Measurements from ENCODE around the gene ERC1.
"Not testable (repeated sequence)": the region's sequence is repeated elsewhere in the genome, so short reads cannot be mapped to it uniquely, and the experiment has no call there.

Gene ERC1

DNA sequence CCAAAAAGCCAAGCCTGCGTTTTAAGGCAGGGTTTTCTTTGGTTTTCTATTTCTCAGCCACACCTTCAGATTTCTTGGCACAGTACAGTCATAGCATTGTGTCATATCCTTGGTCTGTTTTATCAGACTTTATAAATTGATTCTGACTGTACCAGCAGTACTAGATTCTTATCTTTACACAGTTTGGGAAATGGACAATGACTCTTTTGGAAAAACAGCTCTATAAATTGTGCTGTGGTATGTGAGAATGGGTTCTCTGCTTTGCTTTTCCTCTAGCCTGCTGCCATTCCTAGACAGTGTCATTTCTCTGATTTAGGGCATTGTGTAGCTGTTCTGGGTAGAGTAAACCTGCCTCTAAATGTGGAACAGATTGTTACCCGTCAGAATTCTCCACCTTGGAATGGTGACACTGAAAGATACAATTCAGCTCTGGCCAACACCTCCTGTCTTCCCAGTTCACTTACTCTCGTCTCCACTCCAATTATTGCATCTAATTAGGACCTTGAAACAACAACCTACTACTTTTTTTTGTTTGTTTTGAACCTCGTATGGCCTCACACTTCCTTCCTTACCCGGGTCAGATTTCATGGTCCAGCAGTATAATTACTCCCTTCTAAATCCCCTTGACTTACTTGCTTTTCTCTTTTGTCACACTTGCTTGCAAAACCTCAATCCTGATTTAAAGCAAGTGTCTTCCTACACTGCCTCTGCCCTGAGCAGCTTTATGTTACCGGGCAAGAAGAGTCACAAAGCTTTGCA lies 226.3 kb downstream of the ERC1 start:
- Histone ChIP-seq H3K27ac (no peak overlapping the region), H3K4me2 (peak overlapping the region; percentile 40), H3K9ac (no peak overlapping the region)

DNA sequence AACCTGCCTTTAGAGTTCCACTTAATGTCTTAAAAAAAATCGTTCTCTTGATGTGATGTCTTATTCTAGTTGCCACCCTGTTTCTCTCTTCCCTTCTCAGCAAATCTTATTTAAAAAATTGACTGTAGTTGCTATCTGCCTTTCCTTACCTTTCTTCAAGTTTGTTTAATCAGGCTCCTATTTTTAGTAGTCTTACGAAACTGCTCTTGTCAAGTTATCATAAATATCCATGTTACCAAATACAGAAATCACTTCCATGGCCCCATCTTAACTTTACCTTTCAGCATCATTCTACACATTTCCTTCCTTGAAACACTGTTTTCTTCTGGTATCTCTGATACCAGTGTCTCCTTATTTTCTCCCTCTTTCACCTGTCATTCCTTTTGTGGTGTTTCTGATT lies 227.3 kb downstream of the ERC1 start:
- no peak for TF ChIP-seq Cebpa-rat (IDR thresholded peaks at IDR 0.05)
- H3K4me1 ChIP-seq: peaks cover 11% of the 10 kb centered on the region
- H3K27ac ChIP-seq: no peak overlapping the region
- no peak overlapping the region for H3K4me3 ChIP-seq
- H3K36me3 ChIP-seq: no peaks in the 10 kb centered on the region; the same call in 1 of the 2 replicates
- H3K9ac ChIP-seq: no peak overlapping the region
- no peak overlapping the region for H3K4me2 ChIP-seq
- no peaks in the 10 kb centered on the region for H3K9me3 ChIP-seq
- no peaks in the 10 kb centered on the region for H4K20me1 ChIP-seq
- no peaks in the 10 kb centered on the region for H3K27me3 ChIP-seq

More for the DNA sequence above, 226.3 kb downstream of the ERC1 start:
- H3K4me1 ChIP-seq: peaks cover 11% of the 10 kb centered on the region
- H3K27me3 ChIP-seq: no peaks in the 10 kb centered on the region
- no peaks in the 10 kb centered on the region; the same call in 1 of the 2 replicates for H3K36me3 ChIP-seq
- H3K9me3 ChIP-seq: no peaks in the 10 kb centered on the region
- TF ChIP-seq Cebpa-rat (IDR thresholded peaks at IDR 0.05): no peak
- no peaks in the 10 kb centered on the region for H4K20me1 ChIP-seq
- H3K4me3 ChIP-seq: no peak overlapping the region

DNA sequence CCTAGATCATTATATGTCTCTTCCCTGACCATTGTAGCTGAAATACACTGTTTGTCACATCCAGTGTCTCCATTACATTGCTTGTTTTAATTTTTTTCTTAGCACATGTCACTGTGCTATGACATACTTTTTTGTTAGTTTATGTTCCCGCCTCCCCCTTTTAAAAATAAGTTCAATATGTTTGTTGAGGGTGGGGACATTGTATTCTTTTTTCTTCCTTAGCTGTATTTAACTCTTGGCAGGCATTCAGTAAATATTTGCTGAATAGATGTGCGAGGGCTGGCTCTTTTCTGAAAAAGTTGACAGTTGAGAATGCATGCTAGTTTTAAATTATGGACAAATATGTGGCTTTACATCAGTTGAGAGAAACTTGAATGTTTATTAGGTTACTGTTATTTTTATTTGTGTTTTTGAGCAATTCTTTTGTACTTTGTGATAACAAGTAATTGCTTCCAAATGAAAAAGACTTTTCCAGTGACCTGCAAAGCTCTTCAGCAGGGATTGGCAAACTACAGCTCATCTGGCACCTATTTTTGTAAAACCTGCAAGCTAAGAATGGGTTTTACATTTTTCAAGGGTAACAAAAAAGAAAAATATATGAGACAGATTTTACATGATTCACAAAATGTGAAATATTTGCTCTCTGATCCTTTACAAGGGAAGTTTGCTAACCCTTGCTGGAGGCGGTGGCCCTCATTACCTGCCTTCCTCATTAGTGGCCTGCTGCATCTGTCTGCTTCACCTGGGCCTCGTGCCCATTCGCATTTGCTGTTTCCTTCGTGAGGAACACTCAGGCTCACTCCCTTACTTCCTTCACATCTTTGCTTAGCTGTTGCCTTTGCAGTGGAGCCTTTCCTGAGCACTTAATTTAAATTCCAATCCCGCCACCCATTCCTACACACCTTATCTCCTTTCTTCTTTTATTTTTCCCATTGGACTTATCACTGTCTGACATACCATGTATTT lies 229.4 kb downstream of the ERC1 start:
- TF ChIP-seq Cebpa-rat (IDR thresholded peaks at IDR 0.05): no peak
- H3K27ac ChIP-seq: no peak overlapping the region

DNA sequence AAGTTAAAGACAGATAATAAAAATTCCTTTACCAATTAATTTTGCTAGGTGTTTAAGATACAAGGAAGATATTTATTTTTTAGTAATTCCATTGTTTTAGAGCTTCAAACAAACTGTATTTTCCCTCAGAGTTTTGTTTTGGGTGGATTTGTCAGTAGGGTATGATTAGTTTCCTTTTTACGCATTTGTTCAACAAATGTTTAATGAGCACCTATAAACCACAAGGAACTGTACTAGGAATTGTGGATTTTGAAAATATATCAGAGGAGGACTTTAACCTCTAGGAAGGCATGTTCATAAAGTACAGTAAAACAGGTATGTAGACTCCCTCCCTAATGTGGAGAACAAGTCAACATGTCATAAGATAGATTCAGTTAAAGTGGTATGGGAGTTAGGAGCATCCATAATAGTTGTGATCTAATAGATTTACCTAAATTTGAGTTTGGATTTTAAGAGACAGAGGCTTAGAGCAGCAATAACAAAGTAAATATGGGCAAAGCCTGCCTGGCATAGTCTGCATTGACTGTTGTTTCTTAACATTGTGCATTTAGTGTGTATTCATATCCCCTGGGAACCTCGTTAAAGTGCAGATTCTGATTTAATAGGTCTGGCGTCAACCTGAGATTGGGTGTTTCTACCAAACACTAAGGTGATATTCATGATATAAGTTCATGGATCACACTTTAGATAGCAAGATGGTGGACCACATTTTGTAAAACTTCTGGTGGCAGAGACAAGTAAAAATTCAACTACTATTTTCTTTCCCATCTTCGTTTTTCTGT lies 232.0 kb downstream of the ERC1 start:
- no peak overlapping the region for H3K9ac ChIP-seq
- no peak for TF ChIP-seq Cebpa-rat (IDR thresholded peaks at IDR 0.05)
- no peaks in the 10 kb centered on the region for H4K20me1 ChIP-seq
- no peak overlapping the region for H3K4me2 ChIP-seq
- H3K4me1 ChIP-seq: no peaks in the 10 kb centered on the region
- peaks cover 10% of the 10 kb centered on the region; the same call in 1 of the 2 replicates for H3K36me3 ChIP-seq
- no peaks in the 10 kb centered on the region for H3K9me3 ChIP-seq
- H3K27me3 ChIP-seq: no peaks in the 10 kb centered on the region
- no peak overlapping the region for H3K27ac ChIP-seq
- no peak overlapping the region for H3K4me3 ChIP-seq

More for the DNA sequence above, 229.4 kb downstream of the ERC1 start:
- Histone ChIP-seq H3K36me3 (no peaks in the 10 kb centered on the region; the same call in 1 of the 2 replicates), H3K4me3 (no peak overlapping the region), H3K9ac (no peak overlapping the region), H3K4me1 (peaks cover 11% of the 10 kb centered on the region), H4K20me1 (no peaks in the 10 kb centered on the region), H3K27me3 (no peaks in the 10 kb centered on the region), H3K4me2 (no peak overlapping the region), H3K9me3 (no peaks in the 10 kb centered on the region)

DNA sequence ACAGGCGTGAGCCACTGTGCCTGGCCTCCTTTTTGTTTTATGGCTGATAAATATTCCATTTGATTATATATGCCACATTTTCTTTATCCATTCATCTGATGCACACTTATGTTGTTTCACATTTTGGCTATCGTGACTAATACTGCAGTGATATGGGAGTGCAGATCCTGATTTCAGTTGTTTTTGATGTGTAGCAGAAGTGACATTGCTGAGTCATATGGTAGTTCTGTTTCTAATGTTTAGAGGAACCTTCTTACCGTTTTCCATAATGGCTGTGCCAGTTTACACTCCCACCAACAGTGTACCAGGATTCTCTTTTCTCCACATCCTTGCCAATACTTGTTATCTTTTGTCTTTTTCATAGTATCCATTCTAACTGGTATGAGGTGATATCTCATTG lies 235.9 kb downstream of the ERC1 start:
- no peak for TF ChIP-seq Cebpa-rat (IDR thresholded peaks at IDR 0.05)
- no peak overlapping the region for H3K27ac ChIP-seq
- H3K4me2 ChIP-seq: no peak overlapping the region
- H3K4me1 ChIP-seq: no peaks in the 10 kb centered on the region
- no peak overlapping the region for H3K9ac ChIP-seq
- H3K36me3 ChIP-seq: peaks cover 10% of the 10 kb centered on the region; the same call in 1 of the 2 replicates
- H4K20me1 ChIP-seq: no peaks in the 10 kb centered on the region
- H3K27me3 ChIP-seq: no peaks in the 10 kb centered on the region
- no peak overlapping the region for H3K4me3 ChIP-seq
- no peaks in the 10 kb centered on the region for H3K9me3 ChIP-seq

DNA sequence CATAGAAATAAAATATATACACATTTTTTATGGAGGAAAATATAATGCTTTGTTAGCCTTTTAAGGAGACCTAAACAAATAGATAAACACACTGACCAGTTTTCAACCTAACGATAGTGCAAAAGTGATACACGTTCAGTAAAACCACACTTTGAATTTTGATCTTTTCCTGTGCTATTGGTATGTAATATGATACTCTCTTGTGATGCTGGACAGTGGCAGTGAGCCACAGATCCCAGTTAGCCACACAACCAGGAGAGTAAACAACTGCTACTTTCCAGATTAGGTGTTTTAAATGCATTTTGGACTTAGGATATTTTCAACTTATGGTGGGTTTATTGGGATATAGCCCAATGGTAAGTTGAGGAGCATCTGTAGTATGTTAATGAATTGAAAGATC lies 243.1 kb downstream of the ERC1 start:
- no peaks in the 10 kb centered on the region for H3K4me1 ChIP-seq
- H4K20me1 ChIP-seq: no peaks in the 10 kb centered on the region

DNA sequence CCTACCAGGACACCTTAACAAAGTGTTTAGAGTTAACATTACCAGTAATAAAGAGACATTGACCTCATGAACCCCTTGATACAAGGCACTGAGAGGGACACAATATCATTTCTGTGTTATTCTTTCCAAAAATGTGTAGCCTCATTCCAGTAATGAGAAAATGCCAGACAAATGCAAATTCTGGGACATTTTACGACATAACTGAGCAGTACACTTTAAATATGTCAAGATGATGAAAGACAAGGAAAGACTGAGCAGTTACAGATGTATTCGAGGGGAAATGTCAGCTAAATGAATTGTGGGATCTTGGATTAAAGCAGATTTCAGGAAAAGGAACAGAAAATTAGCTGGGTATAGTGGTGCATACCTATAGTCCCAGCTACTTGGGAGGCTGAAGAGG lies 255.6 kb downstream of the ERC1 start:
- Histone ChIP-seq H3K36me3 (peaks cover 7% of the 10 kb centered on the region; the same call in 1 of the 2 replicates), H3K27me3 (no peaks in the 10 kb centered on the region), H3K9ac (no peak overlapping the region), H3K4me3 (no peak overlapping the region), H3K4me2 (no peak overlapping the region), H3K27ac (no peak overlapping the region), H3K4me1 (no peaks in the 10 kb centered on the region), H3K9me3 (no peaks in the 10 kb centered on the region), H4K20me1 (no peaks in the 10 kb centered on the region)
- TF ChIP-seq Cebpa-rat (IDR thresholded peaks at IDR 0.05): no peak

More for the DNA sequence above, 243.1 kb downstream of the ERC1 start:
- H3K36me3 ChIP-seq: peaks cover 9% of the 10 kb centered on the region
- no peak overlapping the region for H3K27ac ChIP-seq
- H3K27me3 ChIP-seq: no peaks in the 10 kb centered on the region
- H3K9ac ChIP-seq: no peak overlapping the region
- H3K4me3 ChIP-seq: no peak overlapping the region
- H3K9me3 ChIP-seq: no peaks in the 10 kb centered on the region
- no peak overlapping the region for H3K4me2 ChIP-seq
- TF ChIP-seq Cebpa-rat (IDR thresholded peaks at IDR 0.05): no peak

DNA sequence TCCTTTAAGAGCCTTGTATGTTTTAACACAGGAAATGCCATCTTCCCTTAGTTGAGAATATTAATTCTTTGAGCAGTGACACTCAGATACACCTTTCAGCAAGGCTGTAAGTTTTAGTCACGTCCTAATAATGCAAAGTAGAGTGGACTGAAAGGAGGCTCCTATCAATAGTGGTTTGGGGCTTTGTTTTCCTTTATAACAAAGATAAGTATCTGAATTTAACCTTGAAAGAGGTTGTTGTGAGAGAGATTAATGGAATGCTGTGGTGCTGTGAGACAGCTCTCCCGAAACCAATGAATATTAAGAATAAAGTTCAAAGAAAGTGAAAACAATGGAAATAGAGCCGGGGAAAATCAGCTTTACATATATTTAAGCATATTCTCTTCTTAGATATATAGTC lies 259.6 kb downstream of the ERC1 start:
- Histone ChIP-seq H3K4me1 (no peaks in the 10 kb centered on the region), H4K20me1 (no peaks in the 10 kb centered on the region), H3K27me3 (no peaks in the 10 kb centered on the region), H3K4me3 (no peak overlapping the region), H3K27ac (no peak overlapping the region), H3K4me2 (no peak overlapping the region), H3K36me3 (0 out of 2 replicates have a peak, but pooled peaks cover 3% of the 10 kb centered on the region), H3K9me3 (no peaks in the 10 kb centered on the region), H3K9ac (no peak overlapping the region)
- TF ChIP-seq Cebpa-rat (IDR thresholded peaks at IDR 0.05): no peak

DNA sequence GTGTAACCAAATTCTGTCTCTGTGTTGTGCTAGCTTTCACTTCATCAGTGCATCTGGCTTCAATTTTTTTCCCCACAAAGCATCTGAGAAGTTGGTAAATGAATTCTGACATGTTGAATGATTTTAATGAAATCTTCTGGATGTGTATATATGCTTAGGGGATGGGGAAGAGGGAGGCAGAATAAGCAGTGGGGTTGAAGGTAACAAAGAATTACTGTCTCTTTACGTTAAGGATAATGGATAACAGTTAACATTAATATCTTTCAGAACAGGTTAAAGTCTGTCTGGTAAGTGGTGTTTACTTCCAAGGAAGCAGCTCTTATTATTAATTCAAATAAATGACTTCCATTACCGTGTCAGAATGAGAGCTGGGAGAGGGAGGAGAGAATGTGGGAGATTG lies 261.7 kb downstream of the ERC1 start:
- Histone ChIP-seq H3K27ac (no peak overlapping the region), H3K27me3 (no peaks in the 10 kb centered on the region), H3K9ac (no peak overlapping the region), H3K4me1 (no peaks in the 10 kb centered on the region), H4K20me1 (no peaks in the 10 kb centered on the region), H3K9me3 (no peaks in the 10 kb centered on the region), H3K4me3 (no peak overlapping the region), H3K36me3 (0 out of 2 replicates have a peak, but pooled peaks cover 4% of the 10 kb centered on the region), H3K4me2 (no peak overlapping the region)
- no peak for TF ChIP-seq Cebpa-rat (IDR thresholded peaks at IDR 0.05)

DNA sequence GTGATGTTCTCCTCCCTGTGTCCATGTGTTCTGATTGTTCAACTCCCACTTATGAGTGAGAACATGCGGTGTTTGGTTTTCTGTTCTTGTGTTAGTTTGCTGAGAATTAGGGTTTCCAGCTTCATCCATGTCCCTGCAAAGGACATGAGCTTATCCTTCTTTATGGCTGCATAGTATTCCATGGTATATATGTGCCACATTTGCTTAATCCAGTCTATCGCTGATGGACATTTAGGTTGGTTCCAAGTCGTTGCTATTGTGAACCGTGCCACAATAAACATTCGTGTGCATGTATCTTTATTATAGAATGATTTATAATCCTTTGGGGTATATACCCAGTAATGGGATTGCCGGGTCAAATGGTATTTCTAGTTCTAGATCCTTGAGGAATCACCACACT lies 264.1 kb downstream of the ERC1 start:
- not testable (repeated sequence) for H3K4me3 ChIP-seq, H3K36me3 ChIP-seq, H4K20me1 ChIP-seq, H3K27ac ChIP-seq, H3K9me3 ChIP-seq, H3K4me1 ChIP-seq, H3K27me3 ChIP-seq, H3K9ac ChIP-seq, H3K4me2 ChIP-seq

DNA sequence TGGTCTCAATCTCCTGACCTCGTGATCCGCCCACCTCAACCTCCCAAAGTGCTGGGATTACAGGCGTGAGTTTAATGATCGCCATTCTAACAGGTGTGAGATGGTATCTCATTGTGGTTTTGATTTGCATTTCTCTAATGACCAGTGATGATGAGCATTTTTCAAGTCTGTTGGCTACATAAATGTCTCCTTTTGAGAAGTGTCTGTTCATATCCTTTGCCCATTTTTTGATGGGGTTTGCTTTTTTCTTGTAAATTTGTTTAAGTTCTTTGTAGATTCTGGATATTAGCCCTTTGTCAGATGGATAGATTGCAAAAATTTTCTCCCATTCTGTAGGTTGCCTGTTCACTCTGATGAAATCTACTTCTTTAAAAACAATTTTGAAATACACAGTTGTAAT lies 264.8 kb downstream of the ERC1 start:
- not testable (repeated sequence) for H3K4me3 ChIP-seq, H3K27me3 ChIP-seq, H3K27ac ChIP-seq, H3K9me3 ChIP-seq, H3K4me1 ChIP-seq, H3K36me3 ChIP-seq, H4K20me1 ChIP-seq, H3K4me2 ChIP-seq, H3K9ac ChIP-seq
